Measurements from ENCODE around the gene RSBN1L.

Gene RSBN1L

GRCh38 chr7:77786741-77787140 lies 90.5 kb downstream of the RSBN1L start:
- TF ChIP-seq CTCF (IDR thresholded peaks at IDR 0.05), result no peak

GRCh38 chr7:77788327-77788902 lies 92.2 kb downstream of the RSBN1L start:
- TF ChIP-seq CTCF (IDR thresholded peaks at IDR 0.05), result no peak

DNA sequence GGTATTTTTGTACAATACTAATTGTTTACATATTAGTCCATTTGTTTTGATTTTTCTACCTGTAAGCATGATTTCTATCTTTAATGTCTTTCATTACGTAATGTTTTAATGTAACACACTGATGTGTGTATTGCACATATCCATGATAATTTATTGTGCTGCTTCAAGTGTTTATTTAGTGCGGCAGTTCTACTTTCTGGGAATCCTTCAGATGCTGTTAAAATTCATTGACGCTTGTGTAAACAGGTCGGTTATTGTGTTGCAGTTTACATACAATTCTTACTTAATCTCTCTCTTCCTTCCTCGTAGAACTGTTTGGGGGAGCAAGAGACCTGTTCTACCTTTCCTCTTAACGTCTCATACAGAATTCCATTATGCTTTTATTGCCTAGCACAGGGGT lies 95.1 kb downstream of the RSBN1L start:
- no peak for TF ChIP-seq CTCF (IDR thresholded peaks at IDR 0.05)

DNA sequence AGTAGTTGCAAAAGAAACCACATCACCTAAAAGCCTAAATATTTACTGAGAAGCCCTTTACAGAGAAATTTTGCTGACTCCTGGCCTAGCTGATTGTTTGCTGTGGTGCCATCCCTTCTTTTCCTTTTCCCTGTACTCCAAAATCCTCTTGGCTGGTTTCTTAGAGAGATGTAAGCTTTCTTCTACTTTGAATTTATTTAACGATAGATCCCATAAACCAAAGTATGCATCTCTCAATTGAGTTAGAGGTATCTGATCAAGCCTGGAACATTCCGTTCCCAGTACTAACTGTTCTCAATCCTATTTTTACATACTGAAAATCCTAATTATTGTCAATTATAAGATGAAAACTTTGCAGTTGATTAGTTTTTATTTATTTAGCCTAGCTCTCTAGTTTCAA lies 95.7 kb downstream of the RSBN1L start:
- no peak for TF ChIP-seq CTCF (IDR thresholded peaks at IDR 0.05)

DNA sequence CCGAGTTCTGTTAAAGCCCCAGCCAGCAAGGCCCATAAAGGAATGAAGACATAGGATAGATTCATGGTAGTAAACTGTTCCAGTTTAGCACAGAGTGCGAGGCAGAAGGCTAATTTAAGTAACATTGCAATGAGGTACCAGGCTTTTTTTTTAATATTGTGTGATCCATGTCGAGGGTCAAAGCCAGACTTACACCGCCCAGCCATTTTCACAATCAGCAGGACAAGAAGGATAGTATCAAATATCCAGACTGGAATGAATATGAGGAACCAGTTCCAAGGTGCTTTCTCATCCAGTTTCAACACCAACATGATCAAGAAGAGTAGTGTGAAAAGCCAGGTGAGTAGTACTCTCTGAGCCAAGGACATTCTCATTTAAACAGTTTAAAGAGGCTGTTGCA lies 97.7 kb downstream of the RSBN1L start:
- TF ChIP-seq CTCF (IDR thresholded peaks at IDR 0.05), result no peak

- TF ChIP-seq CTCF (IDR thresholded peaks at IDR 0.05), result no peak
Observed at GRCh38 chr7:77796109-77796508, 99.8 kb downstream of the RSBN1L start.

GRCh38 chr7:77796960-77797359 lies 100.7 kb downstream of the RSBN1L start:
- no peak for TF ChIP-seq CTCF (IDR thresholded peaks at IDR 0.05)
